ENCODE results near the gene TGFBR3L. TPM values are rescaled to one million over a fixed set of nuclear protein-coding genes. Genes with fewer than 3 reads are reported as not detected.

The TGFBR3L gene
- total RNA-seq, 1 experiment from 2014 or later = 12.5 TPM

- ATAC-seq (no peak), DNase-seq (ENCODE audit: low read depth, low spot score) (no peak)
- no peak for TF ChIP-seq REST (IDR thresholded peaks at IDR 0.05; ENCODE audit: insufficient read depth in 1 of 2, low read depth in 2 of 2, low read length in 1 of 2)
- TF ChIP-seq TCF7L2 (IDR thresholded peaks at IDR 0.05; ENCODE audit: low read depth, low read length) = no peak
- no peak for TF ChIP-seq CTCF (IDR thresholded peaks at IDR 0.05)
- no peak for TF ChIP-seq POLR2AphosphoS5 (IDR thresholded peaks at IDR 0.05; ENCODE audit: low read depth, low read length)
- no peak for TF ChIP-seq SIN3A (IDR thresholded peaks at IDR 0.05; ENCODE audit: borderline replicate concordance, insufficient read depth, low read depth, low read length)
- intact Hi-C loops (cut with micrococcal nuclease; ENCODE audit: unreplicated experiment) = no loop called here
- Histone ChIP-seq H3K27me3 (ENCODE audit: control insufficient read depth, insufficient read depth, low read length) (no peaks in the 10 kb centered on the region), H3K36me3 (ENCODE audit: control insufficient read depth, insufficient read depth, low read length) (no peaks in the 10 kb centered on the region), H3K4me1 (ENCODE audit: control insufficient read depth, insufficient read depth, low read length) (peaks cover 6% of the 10 kb centered on the region), H3K4me3 (ENCODE audit: low read depth in 2 of 2, low read length in 2 of 2) (no peak overlapping the region), H3K9me3 (ENCODE audit: control insufficient read depth, insufficient read depth, low read depth, low read length) (no peaks in the 10 kb centered on the region), H3K27ac (ENCODE audit: low read length) (no peak overlapping the region)
- POLR2A ChIA-PET = no interaction called here
- CTCF ChIA-PET = no interaction called here
- in situ Hi-C loops (cut with HindIII; ENCODE audit: low pct_unique_long_range_greater_than_20kb, low sequenced_read_pairs) = no loop called here
- no TSS peak for BruUV-seq (replicated peaks)
These were observed 4.1 kb upstream of the TGFBR3L start for GRCh38 chr19:7910321-7911161.

GRCh38 chr19:7911508-7912143 lies 3.0 kb upstream of the TGFBR3L start:
- in situ Hi-C loops (cut with HindIII; ENCODE audit: low pct_unique_long_range_greater_than_20kb, low sequenced_read_pairs) = no loop called here
- Histone ChIP-seq H3K4me3 (ENCODE audit: low read depth in 2 of 2, low read length in 2 of 2) (no peak overlapping the region), H3K36me3 (ENCODE audit: control insufficient read depth, insufficient read depth, low read length) (no peaks in the 10 kb centered on the region), H3K27me3 (ENCODE audit: control insufficient read depth, insufficient read depth, low read length) (no peaks in the 10 kb centered on the region), H3K27ac (ENCODE audit: low read length) (no peak overlapping the region), H3K4me1 (ENCODE audit: control insufficient read depth, insufficient read depth, low read length) (peaks cover 10% of the 10 kb centered on the region), H3K9me3 (ENCODE audit: control insufficient read depth, insufficient read depth, low read depth, low read length) (no peaks in the 10 kb centered on the region)
- no peak for TF ChIP-seq POLR2AphosphoS5 (IDR thresholded peaks at IDR 0.05; ENCODE audit: low read depth, low read length)
- TF ChIP-seq CTCF (IDR thresholded peaks at IDR 0.05) = no peak
- ChIA-PET CTCF (interaction anchor here (0.6 kb wide), 1 partner anchor 13 kb away, joined by 4 read pairs; no protein-coding TSS in a partner anchor), POLR2A (no interaction called here)
- ATAC-seq (no peak), DNase-seq (ENCODE audit: low read depth, low spot score) (no peak)
- no TSS peak for BruUV-seq (replicated peaks)
- intact Hi-C loops (cut with micrococcal nuclease; ENCODE audit: unreplicated experiment) = no loop called here

All from Panc1 (cell line).